HAP-1 (cell line): ENCODE results near the gene RDH8.
A peak's percentile ranks its signal among the peaks of the same experiment; 100 is the strongest.

Source experiments
- DNase-seq, 2 experiments: peaks; one replicate each; pipeline ENCODE4 v3.0.0-alpha.2; 2016 to 2020; ENCODE audit warnings: low spot score in 2 of 2
- H3K27me3 ChIP-seq: fragments of 250-450 bp; sonication (Bioruptor Pico); 2 replicates; pipeline ENCODE4 v1.5.1; 2020; ENCODE audit warnings: low read depth, mild to moderate bottlenecking, moderate library complexity
- H3K36me3 ChIP-seq: fragments of 250-450 bp; sonication (Bioruptor Pico); replicated peaks from 2 replicates; pipeline ENCODE4 v1.5.1; 2020; ENCODE audit warnings: mild to moderate bottlenecking
- H3K4me1 ChIP-seq: fragments of 250-450 bp; sonication (Bioruptor Pico); 2 replicates; pipeline ENCODE4 v1.5.1; 2020; ENCODE audit warnings: mild to moderate bottlenecking
- H3K4me3 ChIP-seq: fragments of 250-450 bp; sonication (Bioruptor Pico); 2 replicates; pipeline ENCODE4 v1.5.1; 2020; ENCODE audit warnings: mild to moderate bottlenecking, moderate library complexity
- H3K9me3 ChIP-seq: fragments of 250-450 bp; sonication (Bioruptor Pico); 2 replicates; pipeline ENCODE4 v1.5.1; 2020; ENCODE audit warnings: mild to moderate bottlenecking, moderate library complexity
- in situ Hi-C: fragments of 300-500 bp; cut with MboI; formaldehyde crosslinking; loops from 3 replicates; pipeline ENCODE4 v1.14.3; 2020; ENCODE audit warnings: low sequenced_read_pairs, inconsistent platforms, mixed read lengths

Gene RDH8

DNA sequence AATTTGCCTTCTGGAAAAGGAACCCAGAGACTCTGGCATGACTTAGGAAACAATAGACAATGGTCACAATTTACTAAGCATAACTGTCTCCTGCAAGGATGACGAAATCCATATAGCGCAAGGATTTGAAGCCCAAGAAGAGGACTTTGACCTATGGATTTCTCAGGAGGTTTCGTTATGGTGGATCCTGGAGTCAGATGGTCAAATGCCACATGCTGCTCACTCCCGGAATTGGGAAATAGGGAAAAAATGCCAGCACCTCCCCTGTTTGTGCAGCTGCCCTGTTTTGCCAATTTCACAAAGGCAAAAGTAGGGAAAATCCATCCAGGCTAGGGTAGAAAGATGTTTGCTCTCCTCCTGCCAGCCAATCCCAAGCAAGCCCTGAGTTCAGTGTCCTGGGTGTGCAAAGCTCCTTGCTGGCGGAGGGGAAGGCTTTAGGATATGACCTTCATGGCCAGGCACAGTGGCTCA is 23.4 kb downstream of the RDH8 start:
- in situ Hi-C loops: no loop called here
- no peaks in the 10 kb centered on the region for H3K36me3 ChIP-seq
- peaks cover 36% of the 10 kb centered on the region for H3K27me3 ChIP-seq
- no peak overlapping the region for H3K4me3 ChIP-seq
- H3K9me3 ChIP-seq: no peaks in the 10 kb centered on the region
- no peak for DNase-seq
- no peaks in the 10 kb centered on the region for H3K4me1 ChIP-seq

DNA sequence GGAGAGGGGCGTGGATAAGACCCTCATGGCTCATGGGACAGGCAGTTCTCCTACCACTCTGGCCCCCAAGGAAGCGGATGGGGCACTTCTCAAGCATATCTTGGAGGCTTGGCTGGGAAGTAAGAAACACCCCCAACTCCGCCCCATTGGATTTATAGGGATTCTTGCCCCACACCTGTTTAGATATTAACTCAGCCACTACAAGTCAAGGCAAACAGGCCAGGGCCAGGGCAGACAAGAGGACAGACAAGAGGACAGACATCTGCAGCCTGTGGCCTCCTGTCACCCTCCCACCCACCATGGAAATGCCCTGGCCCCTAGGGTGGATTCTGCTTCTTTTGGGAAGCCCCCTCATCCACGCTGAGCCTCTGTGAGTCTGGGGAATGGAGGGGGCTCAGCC is 24.1 kb downstream of the RDH8 start:
- in situ Hi-C loops: no loop called here
- H3K36me3 ChIP-seq: no peaks in the 10 kb centered on the region
- DNase-seq: no peak
- H3K4me1 ChIP-seq: no peaks in the 10 kb centered on the region
- H3K27me3 ChIP-seq: peaks cover 30% of the 10 kb centered on the region
- H3K9me3 ChIP-seq: no peaks in the 10 kb centered on the region
- H3K4me3 ChIP-seq: no peak overlapping the region

DNA sequence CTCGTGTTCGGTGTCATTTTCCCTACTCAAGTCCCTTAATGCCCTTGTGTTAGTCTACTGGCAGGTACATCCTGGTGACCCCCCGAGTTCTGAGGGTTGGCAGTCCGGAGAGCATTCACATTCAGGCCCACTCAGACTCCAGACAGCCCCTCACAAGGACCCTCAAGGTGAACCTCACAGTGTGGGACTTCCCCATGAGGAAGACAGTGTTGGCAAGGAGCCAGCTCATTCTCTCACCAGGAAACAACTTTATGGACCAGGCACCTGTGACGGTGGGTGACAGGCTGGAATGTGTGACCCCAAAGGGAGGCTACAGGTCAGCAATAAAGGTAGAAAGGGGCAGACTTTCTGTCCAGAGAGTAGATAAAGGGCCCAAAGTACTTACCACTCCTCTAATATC is 24.5 kb downstream of the RDH8 start:
- no peaks in the 10 kb centered on the region for H3K9me3 ChIP-seq
- H3K36me3 ChIP-seq: no peaks in the 10 kb centered on the region
- peaks cover 27% of the 10 kb centered on the region for H3K27me3 ChIP-seq
- no peak for DNase-seq
- in situ Hi-C loops: no loop called here
- H3K4me1 ChIP-seq: no peaks in the 10 kb centered on the region
- H3K4me3 ChIP-seq: no peak overlapping the region

DNA sequence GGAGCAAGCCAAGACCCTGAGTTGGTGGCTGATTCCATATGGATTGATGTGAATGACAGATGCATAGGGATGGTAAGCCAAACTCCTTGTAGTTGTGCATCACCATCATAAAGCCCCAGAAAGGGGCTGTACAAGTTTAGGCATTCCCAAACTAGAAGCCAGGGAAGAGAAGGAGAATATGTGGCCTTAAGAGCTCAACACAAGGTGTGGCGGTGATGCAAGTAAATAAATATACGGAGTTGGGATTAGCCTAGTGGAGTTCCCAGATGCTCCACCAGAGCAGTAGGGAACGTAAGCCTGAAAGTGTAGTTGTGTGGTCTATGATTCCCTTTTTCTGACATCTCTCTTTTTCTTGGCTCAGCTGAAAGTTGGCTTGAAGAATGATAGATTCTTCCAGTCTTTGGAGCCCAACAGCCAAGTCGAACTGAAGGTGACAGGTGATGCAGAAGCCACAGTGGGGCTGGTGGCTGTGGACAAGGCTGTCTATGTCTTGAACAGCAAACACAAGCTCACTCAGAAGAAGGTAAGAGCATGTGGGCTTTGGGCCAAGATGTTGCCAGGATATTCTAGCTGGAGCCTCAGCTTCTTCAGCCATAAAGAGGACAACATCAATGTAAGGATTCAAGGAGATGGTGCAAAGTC is 30.1 kb downstream of the RDH8 start:
- Histone ChIP-seq H3K4me3 (no peak overlapping the region), H3K4me1 (no peaks in the 10 kb centered on the region), H3K9me3 (no peaks in the 10 kb centered on the region; the same call in 1 of the 2 replicates), H3K36me3 (no peaks in the 10 kb centered on the region), H3K27me3 (0 out of 2 replicates have a peak, but pooled peaks cover 6% of the 10 kb centered on the region)
- DNase-seq: no peak
- in situ Hi-C loops: no loop called here

DNA sequence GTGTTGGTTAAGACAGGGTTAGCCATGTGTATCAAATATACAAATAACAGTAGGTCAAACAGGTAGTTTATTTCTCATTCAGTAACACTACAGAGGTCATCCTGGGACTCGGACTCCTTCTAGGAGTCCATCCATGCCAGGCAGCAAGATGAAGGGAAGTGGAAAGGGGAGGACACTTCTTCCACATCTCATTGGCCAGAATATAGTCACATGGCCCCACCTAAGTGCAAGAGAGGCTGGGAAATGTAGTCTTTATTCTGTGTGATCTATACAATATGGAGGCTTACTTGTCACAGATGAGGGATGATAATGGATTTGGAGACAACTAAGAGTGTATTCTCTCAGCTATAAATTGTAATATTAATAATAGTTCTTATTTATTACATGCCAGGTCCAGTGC is 31.1 kb downstream of the RDH8 start:
- Histone ChIP-seq H3K4me1 (no peaks in the 10 kb centered on the region), H3K9me3 (no peaks in the 10 kb centered on the region; the same call in 1 of the 2 replicates), H3K36me3 (no peaks in the 10 kb centered on the region), H3K27me3 (0 out of 2 replicates have a peak, but pooled peaks cover 6% of the 10 kb centered on the region), H3K4me3 (no peak overlapping the region)
- in situ Hi-C loops: no loop called here
- DNase-seq: peak; percentile 14 to 37

DNA sequence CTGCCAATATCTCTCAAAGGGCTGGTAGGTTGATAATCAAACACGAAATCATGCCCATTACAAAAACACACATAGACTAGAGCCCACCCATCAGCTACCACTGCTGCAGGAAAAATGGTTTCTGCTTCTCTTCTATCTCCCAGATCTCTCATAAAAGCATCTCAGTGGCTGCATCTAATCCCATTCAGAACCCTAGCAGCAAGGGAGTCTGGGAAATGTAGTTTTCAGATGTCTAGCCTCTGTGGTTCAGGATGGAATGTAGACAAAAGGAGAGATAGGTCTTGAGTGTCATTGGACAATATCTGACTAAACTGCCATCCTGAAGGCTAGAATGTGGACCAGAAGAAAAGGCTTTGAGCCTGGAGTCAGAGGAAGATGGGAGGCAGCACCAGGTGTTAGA is 32.1 kb downstream of the RDH8 start:
- no peaks in the 10 kb centered on the region for H3K36me3 ChIP-seq
- H3K4me3 ChIP-seq: no peak overlapping the region
- no peak for DNase-seq
- H3K9me3 ChIP-seq: no peaks in the 10 kb centered on the region; the same call in 1 of the 2 replicates
- in situ Hi-C loops: no loop called here
- no peaks in the 10 kb centered on the region for H3K4me1 ChIP-seq
- 0 out of 2 replicates have a peak, but pooled peaks cover 6% of the 10 kb centered on the region for H3K27me3 ChIP-seq

DNA sequence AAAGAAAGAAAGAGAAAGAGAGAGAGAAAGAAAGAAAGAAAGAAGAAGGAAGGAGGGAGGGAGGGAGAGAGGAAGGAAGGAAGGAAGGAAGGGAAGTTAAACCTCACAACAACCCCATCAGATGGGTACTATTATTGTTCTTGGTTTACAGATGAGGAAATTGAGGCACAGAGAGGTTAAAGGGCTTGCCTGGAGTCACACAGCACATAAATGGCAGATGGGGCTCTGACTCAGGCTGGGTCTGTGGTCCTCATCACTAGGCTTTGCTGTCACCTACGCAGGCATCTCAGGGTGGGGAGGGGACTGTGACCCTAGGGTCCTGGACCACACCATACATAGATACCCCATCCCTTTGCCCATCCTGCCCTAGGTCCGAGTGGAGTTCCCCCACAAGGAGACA is 36.3 kb downstream of the RDH8 start:
- H3K9me3 ChIP-seq: no peaks in the 10 kb centered on the region; the same call in 1 of the 2 replicates

DNA sequence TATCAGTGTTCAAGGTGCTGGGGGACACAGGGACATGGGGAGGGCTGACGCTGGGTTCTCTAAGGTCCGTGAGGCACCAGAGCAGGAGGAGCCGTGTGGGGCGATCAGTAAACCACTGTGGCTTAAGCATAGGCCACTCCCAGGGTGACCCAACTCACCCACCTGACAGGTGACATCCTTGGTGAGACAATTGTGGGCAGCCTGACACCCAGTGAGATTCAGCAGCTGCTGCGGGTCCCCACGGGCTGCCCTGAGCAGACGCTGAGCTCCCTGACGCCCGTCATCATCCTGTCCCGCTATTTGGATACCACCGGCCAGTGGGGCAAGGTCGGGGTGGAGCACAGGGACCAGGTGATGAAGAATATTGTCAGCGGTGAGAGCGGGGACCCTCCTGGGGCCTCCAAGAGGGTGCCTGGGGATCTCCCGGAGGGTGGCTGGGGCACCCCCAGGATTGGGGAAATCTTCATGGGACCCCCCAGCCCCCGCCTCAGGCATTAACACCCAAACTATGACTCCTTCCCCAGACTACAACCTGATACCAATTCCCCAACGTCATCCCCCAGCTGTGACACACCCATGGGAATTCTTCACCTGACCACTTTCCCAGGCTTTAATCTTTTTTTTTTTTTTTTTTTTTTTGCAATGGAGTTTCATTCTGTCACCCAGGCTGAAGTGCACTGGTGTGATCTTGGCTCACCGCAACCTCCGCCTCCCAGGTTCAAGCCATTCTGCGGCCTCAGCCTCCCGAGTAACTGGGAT is 39.5 kb downstream of the RDH8 start:
- Histone ChIP-seq H3K4me1 (no peaks in the 10 kb centered on the region), H3K4me3 (no peak overlapping the region), H3K27me3 (0 out of 2 replicates have a peak, but pooled peaks cover 5% of the 10 kb centered on the region), H3K9me3 (no peaks in the 10 kb centered on the region), H3K36me3 (no peaks in the 10 kb centered on the region)
- DNase-seq: no peak
- in situ Hi-C loops: no loop called here

More for the DNA sequence above, 36.3 kb downstream of the RDH8 start:
- no peak for DNase-seq
- Histone ChIP-seq H3K27me3 (0 out of 2 replicates have a peak, but pooled peaks cover 11% of the 10 kb centered on the region), H3K36me3 (no peaks in the 10 kb centered on the region), H3K4me3 (no peak overlapping the region), H3K4me1 (no peaks in the 10 kb centered on the region)
- in situ Hi-C loops: no loop called here

DNA sequence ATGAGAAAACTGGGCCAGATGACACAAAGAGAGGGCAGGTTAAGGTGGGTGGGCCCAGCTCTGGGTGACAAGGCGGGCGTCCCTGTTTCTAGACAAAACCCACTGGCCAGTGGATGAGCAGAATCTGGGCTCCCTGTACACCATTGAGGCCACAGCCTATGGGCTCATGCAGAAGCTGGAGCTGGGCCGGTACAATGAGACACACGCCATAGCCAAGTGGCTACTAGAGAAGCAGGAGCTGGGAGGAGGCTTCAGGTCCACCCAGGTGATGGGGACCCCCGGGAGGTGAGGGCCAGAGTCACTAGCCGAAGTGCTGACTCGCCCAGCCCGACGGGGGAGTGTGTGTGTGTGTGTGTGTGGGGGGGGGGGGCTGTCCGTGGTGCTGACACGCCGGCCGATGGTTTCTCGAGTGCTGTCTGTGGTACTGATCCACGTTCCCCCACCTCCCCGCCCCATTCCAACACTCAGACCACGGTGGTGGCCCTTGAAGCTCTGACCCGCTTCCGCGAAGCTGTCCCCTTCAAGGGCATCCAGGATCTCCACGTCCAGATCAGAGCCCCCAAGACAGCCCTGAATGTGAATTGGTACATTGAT is 48.5 kb downstream of the RDH8 start:
- no peaks in the 10 kb centered on the region for H3K27me3 ChIP-seq
- no peak for DNase-seq

DNA sequence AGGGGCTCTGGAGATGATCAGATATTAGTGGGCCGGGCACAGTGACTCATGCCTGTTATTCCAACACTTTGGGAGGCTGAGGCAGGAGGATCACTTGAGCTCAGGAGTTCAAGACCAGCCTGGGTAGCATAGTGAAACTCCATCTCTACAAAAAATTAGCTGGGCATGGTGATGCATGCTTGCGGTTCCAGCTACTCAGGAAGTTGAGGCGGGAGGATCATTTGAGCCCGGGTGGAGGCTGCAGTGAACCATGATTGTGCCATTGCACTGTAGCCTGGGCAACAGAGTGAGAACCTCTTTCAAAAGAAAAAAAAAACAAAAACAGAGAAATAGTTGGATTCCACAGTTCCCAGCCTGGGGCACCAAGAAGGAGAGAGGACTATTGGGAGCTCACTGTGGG is 54.9 kb downstream of the RDH8 start:
- Histone ChIP-seq H3K4me1 (no peaks in the 10 kb centered on the region), H3K4me3 (no peak overlapping the region), H3K9me3 (no peaks in the 10 kb centered on the region), H3K27me3 (peaks cover 12% of the 10 kb centered on the region), H3K36me3 (no peaks in the 10 kb centered on the region)
- in situ Hi-C loops: no loop called here
- no peak for DNase-seq

More for the DNA sequence above, 48.5 kb downstream of the RDH8 start:
- H3K9me3 ChIP-seq: no peaks in the 10 kb centered on the region
- H3K36me3 ChIP-seq: no peaks in the 10 kb centered on the region
- H3K4me1 ChIP-seq: no peaks in the 10 kb centered on the region
- in situ Hi-C loops: no loop called here
- no peak overlapping the region for H3K4me3 ChIP-seq

DNA sequence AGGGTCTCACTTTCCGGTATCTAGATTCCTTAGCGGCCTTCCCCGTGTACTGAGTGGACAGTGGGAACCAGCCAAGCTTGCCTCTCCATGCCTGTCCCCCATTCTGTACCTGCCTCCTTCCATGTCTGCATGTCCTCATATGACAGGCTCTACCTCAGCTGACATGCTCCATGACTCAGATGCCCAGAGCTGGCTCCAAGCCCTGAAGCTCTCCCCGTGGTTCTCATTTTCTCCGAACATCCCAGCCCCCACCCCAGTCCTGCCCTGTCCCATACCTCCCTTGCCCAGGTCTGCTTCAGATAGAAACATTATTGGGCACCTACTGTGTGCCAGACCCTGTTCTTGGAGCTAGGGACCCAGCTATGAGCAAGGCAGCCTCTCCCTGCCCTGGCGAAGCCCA is 55.8 kb downstream of the RDH8 start:
- Histone ChIP-seq H3K4me1 (no peaks in the 10 kb centered on the region), H3K36me3 (no peaks in the 10 kb centered on the region), H3K27me3 (peaks cover 12% of the 10 kb centered on the region), H3K9me3 (peaks cover 2% of the 10 kb centered on the region; the same call in 1 of the 2 replicates), H3K4me3 (no peak overlapping the region)
- DNase-seq: no peak
- in situ Hi-C loops: no loop called here

DNA sequence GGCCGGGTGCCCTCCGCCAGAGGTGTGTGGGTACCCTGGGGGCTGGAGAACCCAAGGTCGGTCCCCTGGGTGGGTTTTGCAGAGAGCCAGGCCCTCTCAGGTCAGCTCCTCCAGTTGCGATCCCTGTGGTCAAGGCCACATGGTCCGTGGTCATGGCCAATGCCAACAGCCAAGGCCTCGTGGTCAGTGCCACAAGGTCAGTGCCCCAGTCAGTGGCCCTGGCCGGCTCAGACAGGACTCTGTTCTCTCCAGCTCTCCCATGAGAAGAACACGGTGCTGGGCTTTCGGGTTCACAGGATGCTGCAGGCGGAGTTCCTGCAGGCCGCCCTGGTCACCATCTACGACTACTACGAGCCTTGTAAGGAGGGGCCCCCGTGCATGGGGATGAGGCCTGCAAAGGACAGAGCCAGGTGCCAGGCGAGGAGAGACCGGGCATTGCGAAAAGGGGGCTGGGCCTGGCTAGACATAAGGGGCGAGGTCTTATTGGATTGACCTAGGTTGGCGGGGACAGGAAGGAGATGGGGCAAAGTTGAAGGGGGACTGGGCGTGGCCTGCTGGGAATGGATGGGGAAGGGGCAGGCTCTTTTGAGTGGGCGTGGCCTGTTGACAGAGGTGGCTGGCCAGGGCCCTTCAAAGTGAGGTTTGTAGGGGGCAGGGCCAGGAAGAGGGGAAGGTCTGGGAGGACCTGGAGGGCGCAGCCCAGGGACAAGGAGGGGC is 57.6 kb downstream of the RDH8 start:
- Histone ChIP-seq H3K27me3 (peaks cover 12% of the 10 kb centered on the region), H3K36me3 (no peaks in the 10 kb centered on the region), H3K4me3 (no peak overlapping the region), H3K9me3 (peaks cover 3% of the 10 kb centered on the region; the same call in 1 of the 2 replicates), H3K4me1 (no peaks in the 10 kb centered on the region)
- in situ Hi-C loops: no loop called here
- no peak for DNase-seq
